Astrocyte (in vitro differentiated cells and primary cell): ENCODE measurements around the gene PDCD1. TPM values are rescaled to one million over a fixed set of nuclear protein-coding genes. Genes with fewer than 3 reads are reported as not detected.

Experiments
- DNase-seq: peaks from one replicate; pipeline ENCODE4 v3.0.0-alpha.2; 2010; ENCODE audit warnings: low read depth
- FAIRE-seq: peaks from 2 replicates; lab custom pipeline; 2011; peaks lifted over from hg19 to GRCh38; lab: Jason Lieb, UNC
- H2AFZ ChIP-seq: 2 replicates; pipeline ENCODE4 v1.6.0; 2012; ENCODE audit warnings: low read depth, low read length, inconsistent platforms
- H3K27ac ChIP-seq: 2 replicates; pipeline ENCODE4 v1.5.1; 2011; ENCODE audit warnings: low read depth, low read length, inconsistent platforms
- H3K27me3 ChIP-seq: 2 replicates; pipeline ENCODE4 v1.6.0; 2011; ENCODE audit warnings: low read length, inconsistent platforms; ENCODE audit not compliant: insufficient read depth
- H3K36me3 ChIP-seq: 2 replicates; pipeline ENCODE4 v1.5.1; 2011; ENCODE audit warnings: low read length, inconsistent platforms; ENCODE audit not compliant: insufficient read depth
- H3K4me1 ChIP-seq: 2 replicates; pipeline ENCODE4 v1.5.1; 2011; ENCODE audit warnings: low read length, inconsistent platforms; ENCODE audit not compliant: insufficient read depth
- H3K4me2 ChIP-seq: 2 replicates; pipeline ENCODE4 v1.6.0; 2012; ENCODE audit warnings: low read length, inconsistent platforms
- H3K4me3 ChIP-seq: 2 replicates; pipeline ENCODE4 v1.5.1; 2011; ENCODE audit warnings: low read depth, mild to moderate bottlenecking, low read length, inconsistent platforms; ENCODE audit not compliant: insufficient read depth
- H3K79me2 ChIP-seq: 2 replicates; pipeline ENCODE4 v1.6.0; 2012; ENCODE audit warnings: mild to moderate bottlenecking, low read length, inconsistent platforms; ENCODE audit not compliant: insufficient read depth
- H3K9ac ChIP-seq: 2 replicates; pipeline ENCODE4 v1.6.0; 2012; ENCODE audit warnings: mild to moderate bottlenecking, low read length, inconsistent platforms
- H3K9me3 ChIP-seq: 2 replicates; pipeline ENCODE4 v1.5.1; 2012; ENCODE audit warnings: low read depth, mild to moderate bottlenecking, low read length, inconsistent platforms; ENCODE audit not compliant: insufficient read depth
- H4K20me1 ChIP-seq: 2 replicates; pipeline ENCODE4 v1.6.0; 2012; ENCODE audit warnings: low read length, inconsistent platforms; ENCODE audit not compliant: insufficient read depth
- H3K27ac Mint-ChIP-seq: one replicate; pipeline ENCODE4 v1.8.0; 2021; ENCODE audit warnings: mild to moderate bottlenecking, mixed read lengths; ENCODE audit not compliant: unreplicated experiment
- H3K27me3 Mint-ChIP-seq: one replicate; pipeline ENCODE4 v1.8.0; 2021; ENCODE audit warnings: low read depth, mixed read lengths; ENCODE audit not compliant: unreplicated experiment
- H3K36me3 Mint-ChIP-seq: one replicate; pipeline ENCODE4 v1.8.0; 2021; ENCODE audit warnings: low read depth, mixed read lengths; ENCODE audit not compliant: unreplicated experiment
- H3K4me1 Mint-ChIP-seq: one replicate; pipeline ENCODE4 v1.8.0; 2021; ENCODE audit warnings: low read depth, mixed read lengths; ENCODE audit not compliant: unreplicated experiment
- H3K4me3 Mint-ChIP-seq: one replicate; pipeline ENCODE4 v1.8.0; 2021; ENCODE audit warnings: mild to moderate bottlenecking, moderate library complexity, mixed read lengths; ENCODE audit not compliant: unreplicated experiment
- H3K9me3 Mint-ChIP-seq: one replicate; pipeline ENCODE4 v1.8.0; 2021; ENCODE audit warnings: mild to moderate bottlenecking, mixed read lengths; ENCODE audit not compliant: unreplicated experiment
- EZH2 ChIP-seq: IDR thresholded peaks from 2 replicates; pipeline ENCODE4 v1.6.1; 2012; ENCODE audit warnings: mild to moderate bottlenecking, low read length, inconsistent platforms; ENCODE audit not compliant: insufficient read depth
- total RNA-seq: library from RNA; stranded (reverse); gene quantifications from 2 replicates; pipeline ENCODE4 v1.2.1, GENCODE V29; 2021
- TF ChIP-seq, protein P1 (sequence below): IDR thresholded peaks from 2 replicates; pipeline ENCODE4 v1.5.1; 2011; ENCODE audit warnings: low read depth, mild to moderate bottlenecking, inconsistent platforms, low read length, moderate library complexity; ENCODE audit not compliant: insufficient read depth

PDCD1 gene
- total RNA-seq, 1 donor from 2014 or later: not detected

DNA sequence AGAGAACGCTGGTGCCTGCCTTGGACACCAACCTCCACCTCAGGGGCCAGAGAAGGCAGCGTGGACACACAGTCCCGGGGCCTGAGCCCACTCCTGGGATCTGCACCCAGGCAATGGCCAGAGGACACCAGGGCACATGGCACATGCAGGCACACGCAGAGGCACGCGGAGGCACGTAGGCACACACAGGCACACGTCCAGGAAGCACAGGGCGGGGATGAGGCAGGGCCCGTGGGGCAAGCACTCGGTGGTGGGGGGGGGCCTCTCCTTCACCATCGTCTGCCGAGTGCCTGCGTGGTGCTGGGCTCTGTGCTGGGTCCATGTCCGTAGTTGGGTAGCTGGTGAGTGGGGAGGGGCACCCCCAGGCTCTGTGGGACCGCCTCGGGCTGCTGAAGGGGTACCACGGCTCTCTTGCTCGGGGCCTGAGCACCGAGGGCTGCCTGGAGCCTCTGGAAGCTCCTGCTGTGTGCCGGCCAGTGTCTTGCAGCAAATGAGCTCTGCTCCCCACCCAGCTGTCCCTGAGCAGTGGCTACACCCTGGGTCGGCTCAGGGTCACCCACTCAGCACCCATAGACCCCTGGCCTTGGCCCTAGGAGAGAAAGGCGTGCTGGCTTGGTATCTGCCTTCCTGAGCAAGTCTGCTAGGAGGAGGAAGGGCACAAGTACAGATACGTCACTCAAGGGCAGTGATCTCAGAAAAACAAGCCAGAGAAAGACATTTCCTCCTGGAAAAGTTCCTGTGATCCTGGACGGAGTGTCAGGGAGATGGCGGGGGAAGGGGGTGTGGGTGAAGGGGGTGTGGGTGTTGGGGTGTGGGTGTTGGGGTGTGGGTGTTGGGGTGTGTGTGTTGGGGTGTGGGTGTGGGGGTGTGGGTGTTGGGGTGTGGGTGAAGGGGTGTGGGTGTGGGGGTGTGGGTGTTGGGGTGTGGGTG, 37.3 kb upstream of the PDCD1 start:
- Histone ChIP-seq H3K9me3 (no peaks in the 10 kb centered on the region), H3K27ac (no peak overlapping the region), H3K9ac (no peak overlapping the region), H2AFZ (no peak overlapping the region), H4K20me1 (no peaks in the 10 kb centered on the region), H3K4me2 (no peak overlapping the region), H3K4me1 (no peaks in the 10 kb centered on the region), H3K79me2 (no peaks in the 10 kb centered on the region), H3K36me3 (no peaks in the 10 kb centered on the region), H3K4me3 (no peak overlapping the region), H3K27me3 (no peaks in the 10 kb centered on the region)
- no peaks in the 10 kb centered on the region for H3K9me3 Mint-ChIP-seq
- H3K27ac Mint-ChIP-seq: peak overlapping the region; percentile 69
- peaks cover 17% of the 10 kb centered on the region for H3K4me1 Mint-ChIP-seq
- H3K27me3 Mint-ChIP-seq: peaks cover 4% of the 10 kb centered on the region
- TF ChIP-seq EZH2: no peak
- TF ChIP-seq, protein P1, sequence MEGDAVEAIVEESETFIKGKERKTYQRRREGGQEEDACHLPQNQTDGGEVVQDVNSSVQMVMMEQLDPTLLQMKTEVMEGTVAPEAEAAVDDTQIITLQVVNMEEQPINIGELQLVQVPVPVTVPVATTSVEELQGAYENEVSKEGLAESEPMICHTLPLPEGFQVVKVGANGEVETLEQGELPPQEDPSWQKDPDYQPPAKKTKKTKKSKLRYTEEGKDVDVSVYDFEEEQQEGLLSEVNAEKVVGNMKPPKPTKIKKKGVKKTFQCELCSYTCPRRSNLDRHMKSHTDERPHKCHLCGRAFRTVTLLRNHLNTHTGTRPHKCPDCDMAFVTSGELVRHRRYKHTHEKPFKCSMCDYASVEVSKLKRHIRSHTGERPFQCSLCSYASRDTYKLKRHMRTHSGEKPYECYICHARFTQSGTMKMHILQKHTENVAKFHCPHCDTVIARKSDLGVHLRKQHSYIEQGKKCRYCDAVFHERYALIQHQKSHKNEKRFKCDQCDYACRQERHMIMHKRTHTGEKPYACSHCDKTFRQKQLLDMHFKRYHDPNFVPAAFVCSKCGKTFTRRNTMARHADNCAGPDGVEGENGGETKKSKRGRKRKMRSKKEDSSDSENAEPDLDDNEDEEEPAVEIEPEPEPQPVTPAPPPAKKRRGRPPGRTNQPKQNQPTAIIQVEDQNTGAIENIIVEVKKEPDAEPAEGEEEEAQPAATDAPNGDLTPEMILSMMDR: no peak
- peak overlapping the region; percentile 57 for H3K4me3 Mint-ChIP-seq
- H3K36me3 Mint-ChIP-seq: peaks cover 3% of the 10 kb centered on the region
- FAIRE-seq (no peak), DNase-seq (no peak)

DNA sequence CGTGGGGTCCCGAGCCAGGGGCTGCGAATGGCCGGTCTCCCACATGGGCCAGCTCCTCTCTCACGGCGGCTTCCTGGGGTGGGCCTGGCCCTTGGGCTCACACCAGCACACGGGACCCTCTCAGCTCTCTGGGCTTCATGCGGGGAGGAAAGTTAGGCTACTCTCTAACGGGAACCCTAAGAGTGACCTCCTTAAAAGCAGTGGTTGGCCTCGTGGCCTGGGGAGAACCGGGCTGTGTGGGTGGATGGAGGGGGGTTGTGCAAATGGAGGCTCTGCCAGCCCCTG, 36.7 kb upstream of the PDCD1 start:
- TF ChIP-seq, protein P1: no peak
- TF ChIP-seq EZH2: no peak

More for the DNA sequence above, 36.7 kb upstream of the PDCD1 start:
- Mint-ChIP-seq H3K4me3 (no peak overlapping the region), H3K4me1 (peaks cover 17% of the 10 kb centered on the region), H3K27ac (no peak overlapping the region), H3K27me3 (peaks cover 4% of the 10 kb centered on the region), H3K9me3 (no peaks in the 10 kb centered on the region), H3K36me3 (peaks cover 2% of the 10 kb centered on the region)
- no peak overlapping the region for H2AFZ ChIP-seq
- DNase-seq: no peak
- no peak overlapping the region for H3K9ac ChIP-seq
- no peaks in the 10 kb centered on the region for H3K9me3 ChIP-seq
- H3K79me2 ChIP-seq: no peaks in the 10 kb centered on the region
- H3K4me2 ChIP-seq: no peak overlapping the region
- H3K4me1 ChIP-seq: no peaks in the 10 kb centered on the region
- H3K27ac ChIP-seq: no peak overlapping the region
- H3K36me3 ChIP-seq: no peaks in the 10 kb centered on the region
- H4K20me1 ChIP-seq: no peaks in the 10 kb centered on the region
- no peaks in the 10 kb centered on the region for H3K27me3 ChIP-seq
- no peak for FAIRE-seq
- H3K4me3 ChIP-seq: no peak overlapping the region
